Measurements from ENCODE around the gene KIAA1217. TPM values are rescaled to one million over a fixed set of nuclear protein-coding genes. Genes with fewer than 3 reads are reported as not detected.

The KIAA1217 gene
- total RNA-seq, 1 donor from 2014 or later = 13.0 TPM

DNA sequence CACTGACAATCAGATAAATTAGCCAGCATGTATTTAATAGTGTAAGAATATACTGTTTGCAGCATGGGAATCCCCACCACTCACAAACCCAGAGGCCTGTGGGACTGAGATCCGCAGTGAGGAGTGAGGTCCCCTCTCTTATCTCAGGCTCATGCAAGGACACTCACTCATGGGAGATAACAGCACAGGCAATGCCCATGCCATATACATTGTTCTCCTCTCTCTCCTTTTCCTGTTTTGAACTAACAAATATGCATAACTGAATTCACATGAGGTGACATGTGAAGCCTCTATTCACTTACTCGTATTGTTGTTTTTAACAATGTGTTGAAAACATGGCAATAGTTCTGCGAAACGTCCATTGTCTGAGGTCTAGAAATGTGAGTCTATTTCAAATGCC is 284.2 kb downstream of the KIAA1217 start:
- Histone ChIP-seq H3K4me3 (no peak overlapping the region), H3K27me3 (no peaks in the 10 kb centered on the region), H3K9me3 (no peaks in the 10 kb centered on the region), H3K36me3 (no peaks in the 10 kb centered on the region), H3K4me1 (no peaks in the 10 kb centered on the region), H3K27ac (no peak overlapping the region)
- TF ChIP-seq, protein P1, sequence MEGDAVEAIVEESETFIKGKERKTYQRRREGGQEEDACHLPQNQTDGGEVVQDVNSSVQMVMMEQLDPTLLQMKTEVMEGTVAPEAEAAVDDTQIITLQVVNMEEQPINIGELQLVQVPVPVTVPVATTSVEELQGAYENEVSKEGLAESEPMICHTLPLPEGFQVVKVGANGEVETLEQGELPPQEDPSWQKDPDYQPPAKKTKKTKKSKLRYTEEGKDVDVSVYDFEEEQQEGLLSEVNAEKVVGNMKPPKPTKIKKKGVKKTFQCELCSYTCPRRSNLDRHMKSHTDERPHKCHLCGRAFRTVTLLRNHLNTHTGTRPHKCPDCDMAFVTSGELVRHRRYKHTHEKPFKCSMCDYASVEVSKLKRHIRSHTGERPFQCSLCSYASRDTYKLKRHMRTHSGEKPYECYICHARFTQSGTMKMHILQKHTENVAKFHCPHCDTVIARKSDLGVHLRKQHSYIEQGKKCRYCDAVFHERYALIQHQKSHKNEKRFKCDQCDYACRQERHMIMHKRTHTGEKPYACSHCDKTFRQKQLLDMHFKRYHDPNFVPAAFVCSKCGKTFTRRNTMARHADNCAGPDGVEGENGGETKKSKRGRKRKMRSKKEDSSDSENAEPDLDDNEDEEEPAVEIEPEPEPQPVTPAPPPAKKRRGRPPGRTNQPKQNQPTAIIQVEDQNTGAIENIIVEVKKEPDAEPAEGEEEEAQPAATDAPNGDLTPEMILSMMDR (IDR thresholded peaks at IDR 0.05) = no peak
- no peak for DNase-seq (ENCODE audit: low spot score in 2 of 2)
- intact Hi-C loops (cut with DNase I) = no loop called here

DNA sequence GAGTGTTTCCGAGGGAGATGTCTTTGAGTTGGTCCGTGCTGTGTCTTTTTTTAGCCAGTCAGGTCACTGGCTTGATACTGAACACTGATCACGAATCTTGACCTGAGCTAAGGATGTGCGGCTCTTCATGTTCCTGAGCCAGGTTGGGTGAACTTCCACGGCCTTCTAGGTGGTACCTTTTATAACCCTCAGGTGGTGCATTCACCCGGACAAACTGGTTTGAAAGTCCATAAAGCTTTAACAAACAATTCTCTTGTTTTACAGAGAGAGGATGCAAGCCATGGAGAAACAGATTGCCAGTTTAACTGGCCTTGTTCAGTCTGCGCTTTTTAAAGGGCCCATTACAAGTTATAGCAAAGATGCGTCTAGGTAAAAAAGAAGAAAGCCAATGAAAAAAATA is 285.3 kb downstream of the KIAA1217 start:
- H3K36me3 ChIP-seq = no peaks in the 10 kb centered on the region
- H3K27ac ChIP-seq = no peak overlapping the region
- no peaks in the 10 kb centered on the region for H3K4me1 ChIP-seq
- no peak for DNase-seq (ENCODE audit: low spot score in 2 of 2)
- H3K9me3 ChIP-seq = no peaks in the 10 kb centered on the region
- intact Hi-C loops (cut with DNase I) = no loop called here
- no peak overlapping the region for H3K4me3 ChIP-seq
- no peaks in the 10 kb centered on the region for H3K27me3 ChIP-seq
- TF ChIP-seq, protein P1 (IDR thresholded peaks at IDR 0.05) = no peak

DNA sequence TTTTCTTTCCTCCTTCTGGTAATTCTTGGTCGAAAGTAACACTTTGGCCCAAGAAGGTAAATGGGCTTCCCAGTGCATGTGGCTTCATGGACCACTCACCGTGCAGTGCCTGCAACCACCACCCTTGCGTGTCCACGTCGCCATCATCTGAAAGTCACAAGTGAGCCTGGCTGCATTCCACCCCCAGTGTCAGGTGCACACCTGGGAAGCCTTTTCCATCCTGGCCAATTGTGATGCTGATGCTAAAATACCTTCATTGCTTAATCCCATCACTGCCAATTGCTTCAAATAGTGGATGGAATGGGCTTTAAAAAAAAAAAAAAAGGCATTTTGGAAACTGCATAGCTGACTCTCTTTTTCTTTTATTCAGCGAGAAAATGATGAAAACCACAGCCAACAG is 285.8 kb downstream of the KIAA1217 start:
- Histone ChIP-seq H3K4me1 (no peaks in the 10 kb centered on the region), H3K36me3 (no peaks in the 10 kb centered on the region), H3K27ac (no peak overlapping the region), H3K4me3 (no peak overlapping the region), H3K27me3 (no peaks in the 10 kb centered on the region), H3K9me3 (no peaks in the 10 kb centered on the region)
- DNase-seq (ENCODE audit: low spot score in 2 of 2) = no peak
- intact Hi-C loops (cut with DNase I) = no loop called here
- TF ChIP-seq, protein P1 (IDR thresholded peaks at IDR 0.05) = no peak

DNA sequence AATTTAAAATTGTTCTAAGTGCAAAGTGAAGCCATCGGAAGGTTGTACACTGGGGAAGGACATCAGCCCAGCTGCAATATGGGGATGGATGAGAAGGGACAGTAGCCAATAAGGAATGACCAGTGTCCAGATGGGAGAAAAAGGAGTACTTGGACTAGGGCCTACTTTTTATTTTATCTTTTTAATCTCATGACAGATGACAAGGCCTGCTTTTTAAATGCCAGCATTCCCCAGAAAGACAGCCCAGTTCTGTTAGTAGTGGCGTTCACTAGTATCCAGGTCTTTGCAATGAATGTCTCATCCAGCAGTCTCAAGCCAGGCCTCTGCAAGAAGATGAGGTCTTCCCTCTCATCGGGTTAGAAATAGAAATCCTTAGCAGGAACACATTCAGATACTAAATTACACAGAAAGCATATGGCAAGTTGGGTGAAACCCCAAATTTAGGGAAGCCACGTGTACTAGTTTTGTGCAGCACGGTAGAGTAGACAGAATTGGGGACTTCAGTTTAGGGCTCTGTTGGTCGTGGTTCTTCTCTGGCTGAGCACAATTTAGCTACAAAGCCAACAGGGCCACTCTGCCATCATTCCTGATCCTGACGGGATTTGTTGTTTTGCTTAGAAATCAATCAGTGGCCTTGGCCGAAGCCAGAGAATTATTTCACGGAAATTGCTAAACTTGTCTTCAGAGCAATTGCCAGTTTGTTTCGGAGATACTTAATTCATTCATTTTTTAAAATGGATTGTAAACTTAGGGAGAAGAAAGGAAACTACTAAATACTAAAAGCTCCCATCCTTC is 286.9 kb downstream of the KIAA1217 start:
- H3K9me3 ChIP-seq = no peaks in the 10 kb centered on the region
- no peaks in the 10 kb centered on the region for H3K27me3 ChIP-seq
- no peaks in the 10 kb centered on the region for H3K4me1 ChIP-seq
- no peak for DNase-seq (ENCODE audit: low spot score in 2 of 2)
- intact Hi-C loops (cut with DNase I) = no loop called here
- no peak overlapping the region for H3K27ac ChIP-seq
- no peaks in the 10 kb centered on the region for H3K36me3 ChIP-seq
- TF ChIP-seq, protein P1 (IDR thresholded peaks at IDR 0.05) = no peak
- H3K4me3 ChIP-seq = no peak overlapping the region

DNA sequence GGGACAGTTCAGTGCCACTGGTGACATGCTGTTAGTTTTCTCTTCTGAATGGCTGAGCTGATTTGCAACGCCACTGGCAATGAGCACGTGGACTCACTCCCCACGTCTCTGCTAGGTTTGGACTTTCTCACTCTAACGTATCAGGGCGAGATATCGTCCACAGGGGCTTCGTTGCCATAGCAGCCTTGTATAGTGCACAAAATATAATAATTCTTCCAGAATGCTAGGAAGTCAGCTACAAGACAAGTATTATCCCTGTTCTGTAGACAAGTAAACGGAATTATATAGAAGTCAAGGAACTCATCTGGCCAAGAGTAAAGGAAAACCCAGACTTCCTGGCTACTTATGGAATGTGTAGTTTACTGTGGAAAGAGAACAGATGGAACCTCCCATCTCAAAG is 288.0 kb downstream of the KIAA1217 start:
- intact Hi-C loops (cut with DNase I) = no loop called here
- no peaks in the 10 kb centered on the region for H3K27me3 ChIP-seq
- DNase-seq (ENCODE audit: low spot score in 2 of 2) = no peak
- TF ChIP-seq, protein P1 (IDR thresholded peaks at IDR 0.05) = no peak
- H3K9me3 ChIP-seq = no peaks in the 10 kb centered on the region
- H3K4me1 ChIP-seq = no peaks in the 10 kb centered on the region
- H3K36me3 ChIP-seq = peaks cover 0 to 2% of the 10 kb centered on the region in 2 donors
- H3K4me3 ChIP-seq = no peak overlapping the region
- no peak overlapping the region for H3K27ac ChIP-seq
